ENCODE results near the gene ADK. TPM values are rescaled to one million over a fixed set of nuclear protein-coding genes. Genes with fewer than 3 reads are reported as not detected.

Gene ADK
- total and polyA plus RNA-seq, 2 of the 13 experiments (the other 11 are each of a cell fraction or from before 2014, with no cell fraction given): 48.6 to 79.1 TPM

DNA sequence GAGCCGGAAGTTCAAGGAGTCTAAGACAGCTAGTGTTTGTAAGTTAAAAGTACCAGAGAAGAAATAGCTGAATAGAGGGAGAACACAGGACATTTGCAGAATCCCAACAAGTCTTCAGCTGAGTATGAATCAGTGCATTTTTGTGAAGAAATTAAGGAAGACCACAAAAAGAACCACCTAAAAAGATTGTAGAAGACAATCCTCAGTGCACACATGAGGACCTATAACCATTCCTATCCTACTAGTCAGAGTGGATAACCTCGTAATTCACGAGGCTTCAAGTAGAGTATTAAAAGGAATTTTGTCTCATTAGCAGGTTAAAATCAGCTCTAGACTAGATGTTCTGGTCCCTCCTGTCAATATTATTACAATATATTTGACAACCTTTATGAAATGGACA, 380.0 kb downstream of the ADK start:
- Histone ChIP-seq H3K27ac (ENCODE audit: extremely low read length, insufficient read depth, low read length) (no peak overlapping the region), H3K36me3 (replicated peaks in 1 of 2; ENCODE audit: control insufficient read depth in 1 of 2, insufficient read depth in 2 of 2, low read length in 2 of 2) (no peaks in the 10 kb centered on the region; a peak in 2 of 5 replicates), H2AFZ (ENCODE audit: low read length) (no peak overlapping the region), H3K4me3 (replicated peaks in 1 of 3; ENCODE audit: insufficient read depth in 1 of 3, low read depth in 2 of 3, low read length in 3 of 3) (no peak overlapping the region), H3K27me3 (ENCODE audit: control insufficient read depth in 1 of 2, insufficient read depth in 2 of 2, low read length in 2 of 2) (no peaks in the 10 kb centered on the region), H4K20me1 (ENCODE audit: insufficient read depth, low read length) (no peaks in the 10 kb centered on the region), H3K4me1 (ENCODE audit: insufficient read depth, low read length) (no peaks in the 10 kb centered on the region), H3K9me3 (ENCODE audit: low read length) (no peaks in the 10 kb centered on the region), H3K9ac (ENCODE audit: insufficient read depth, low read depth, low read length) (no peak overlapping the region), H3K4me2 (ENCODE audit: low read depth, low read length) (no peak overlapping the region), H3K79me2 (ENCODE audit: insufficient read depth, low read length) (no peaks in the 10 kb centered on the region)
- intact Hi-C loops (cut with micrococcal nuclease; ENCODE audit: unreplicated experiment) (no loop called here), in situ Hi-C loops (cut with HindIII; ENCODE audit: extremely low pct_ligation_motif_present, low pct_unique_long_range_greater_than_20kb) (no loop called here)
- no peak for TF ChIP-seq MBD4 (IDR thresholded peaks at IDR 0.05; ENCODE audit: borderline replicate concordance, low read length)
- no peak for TF ChIP-seq HNF4G (IDR thresholded peaks at IDR 0.05; ENCODE audit: borderline replicate concordance, low read depth, low read length)
- no peak for TF ChIP-seq HNF4G (CRISPR knock-in tag; IDR thresholded peaks at IDR 0.05; ENCODE audit: borderline replicate concordance, low read depth)
- TF ChIP-seq, protein P1, sequence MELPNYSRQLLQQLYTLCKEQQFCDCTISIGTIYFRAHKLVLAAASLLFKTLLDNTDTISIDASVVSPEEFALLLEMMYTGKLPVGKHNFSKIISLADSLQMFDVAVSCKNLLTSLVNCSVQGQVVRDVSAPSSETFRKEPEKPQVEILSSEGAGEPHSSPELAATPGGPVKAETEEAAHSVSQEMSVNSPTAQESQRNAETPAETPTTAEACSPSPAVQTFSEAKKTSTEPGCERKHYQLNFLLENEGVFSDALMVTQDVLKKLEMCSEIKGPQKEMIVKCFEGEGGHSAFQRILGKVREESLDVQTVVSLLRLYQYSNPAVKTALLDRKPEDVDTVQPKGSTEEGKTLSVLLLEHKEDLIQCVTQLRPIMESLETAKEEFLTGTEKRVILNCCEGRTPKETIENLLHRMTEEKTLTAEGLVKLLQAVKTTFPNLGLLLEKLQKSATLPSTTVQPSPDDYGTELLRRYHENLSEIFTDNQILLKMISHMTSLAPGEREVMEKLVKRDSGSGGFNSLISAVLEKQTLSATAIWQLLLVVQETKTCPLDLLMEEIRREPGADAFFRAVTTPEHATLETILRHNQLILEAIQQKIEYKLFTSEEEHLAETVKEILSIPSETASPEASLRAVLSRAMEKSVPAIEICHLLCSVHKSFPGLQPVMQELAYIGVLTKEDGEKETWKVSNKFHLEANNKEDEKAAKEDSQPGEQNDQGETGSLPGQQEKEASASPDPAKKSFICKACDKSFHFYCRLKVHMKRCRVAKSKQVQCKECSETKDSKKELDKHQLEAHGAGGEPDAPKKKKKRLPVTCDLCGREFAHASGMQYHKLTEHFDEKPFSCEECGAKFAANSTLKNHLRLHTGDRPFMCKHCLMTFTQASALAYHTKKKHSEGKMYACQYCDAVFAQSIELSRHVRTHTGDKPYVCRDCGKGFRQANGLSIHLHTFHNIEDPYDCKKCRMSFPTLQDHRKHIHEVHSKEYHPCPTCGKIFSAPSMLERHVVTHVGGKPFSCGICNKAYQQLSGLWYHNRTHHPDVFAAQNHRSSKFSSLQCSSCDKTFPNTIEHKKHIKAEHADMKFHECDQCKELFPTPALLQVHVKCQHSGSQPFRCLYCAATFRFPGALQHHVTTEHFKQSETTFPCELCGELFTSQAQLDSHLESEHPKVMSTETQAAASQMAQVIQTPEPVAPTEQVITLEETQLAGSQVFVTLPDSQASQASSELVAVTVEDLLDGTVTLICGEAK (IDR thresholded peaks at IDR 0.05): no peak
- TF ChIP-seq, protein P1 (CRISPR knock-in tag; IDR thresholded peaks at IDR 0.05): no peak
- TF ChIP-seq CEBPG (CRISPR knock-in tag; IDR thresholded peaks at IDR 0.05): no peak
- TF ChIP-seq RAD21 (CRISPR knock-in tag; IDR thresholded peaks at IDR 0.05): no peak
- no peak for TF ChIP-seq THAP11 (CRISPR knock-in tag; IDR thresholded peaks at IDR 0.05)
- no peak for TF ChIP-seq KLF13 (CRISPR knock-in tag; IDR thresholded peaks at IDR 0.05)
- no peak for TF ChIP-seq MED1 (CRISPR knock-in tag; IDR thresholded peaks at IDR 0.05)
- no peak for TF ChIP-seq SUZ12 (IDR thresholded peaks at IDR 0.05; ENCODE audit: low read depth, low read length)
- no peak for TF ChIP-seq KLF15 (CRISPR knock-in tag; IDR thresholded peaks at IDR 0.05; ENCODE audit: borderline replicate concordance)
- no peak for TF ChIP-seq CHCHD3 (CRISPR knock-in tag; IDR thresholded peaks at IDR 0.05)
- TF ChIP-seq, protein P2, sequence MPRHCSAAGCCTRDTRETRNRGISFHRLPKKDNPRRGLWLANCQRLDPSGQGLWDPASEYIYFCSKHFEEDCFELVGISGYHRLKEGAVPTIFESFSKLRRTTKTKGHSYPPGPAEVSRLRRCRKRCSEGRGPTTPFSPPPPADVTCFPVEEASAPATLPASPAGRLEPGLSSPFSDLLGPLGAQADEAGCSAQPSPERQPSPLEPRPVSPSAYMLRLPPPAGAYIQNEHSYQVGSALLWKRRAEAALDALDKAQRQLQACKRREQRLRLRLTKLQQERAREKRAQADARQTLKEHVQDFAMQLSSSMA (CRISPR knock-in tag; IDR thresholded peaks at IDR 0.05): no peak
- TF ChIP-seq, protein P3, sequence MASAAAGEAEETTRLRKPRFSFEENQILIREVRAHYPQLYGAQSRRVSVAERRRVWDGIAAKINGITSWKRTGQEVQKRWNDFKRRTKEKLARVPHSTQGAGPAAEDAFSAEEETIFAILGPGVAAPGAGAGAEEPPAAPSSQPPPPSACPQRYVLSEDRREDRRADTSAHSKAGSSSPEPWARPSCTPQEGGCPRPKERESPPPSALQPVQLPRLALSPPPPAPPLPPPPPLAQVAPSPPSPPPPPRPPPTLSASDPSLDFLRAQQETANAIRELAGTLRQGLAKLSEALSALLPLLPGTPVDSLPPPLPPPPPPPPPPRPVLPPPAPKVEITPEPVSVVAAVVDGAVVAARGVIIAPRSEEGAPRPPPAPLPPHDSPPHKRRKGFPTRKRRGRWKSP (CRISPR knock-in tag; IDR thresholded peaks at IDR 0.05): no peak
- FAIRE-seq (no peak), DNase-seq (ENCODE audit: low spot score) (no peak), ATAC-seq (no peak)
- WGBS (ENCODE audit: low lambda C conversion rate): 98% methylated on average over 3 of the region's 3 CpGs
- ChIA-PET CTCF (ENCODE audit: low intra/inter-chr PET ratio, low total read pairs) (no interaction called here), POLR2A (no interaction called here)
- BruUV-seq (replicated peaks): no TSS peak
